ENCODE measurements around the gene IQSEC1. TPM values are rescaled to one million over a fixed set of nuclear protein-coding genes. Genes with fewer than 3 reads are reported as not detected.

The IQSEC1 gene
- total and polyA plus RNA-seq, 2 experiments from 2014 or later: 8.0 to 51.9 TPM

GRCh38 chr3:13032206-13032605 is 41.0 kb downstream of the IQSEC1 start:
- Histone ChIP-seq H3F3A (replicated peaks; ENCODE audit: low read depth) (no peaks in the 10 kb centered on the region), H3K27me3 (ENCODE audit: insufficient read depth) (no peaks in the 10 kb centered on the region), H3K4me1 (ENCODE audit: insufficient read depth) (no peaks in the 10 kb centered on the region), H3K4me3 (no peak overlapping the region), H3K9me2 (ENCODE audit: insufficient read depth) (no peaks in the 10 kb centered on the region), H2AFZ (no peak overlapping the region), H3K36me3 (ENCODE audit: insufficient read depth) (no peaks in the 10 kb centered on the region), H3K27ac (ENCODE audit: low read depth) (no peak overlapping the region), H4K20me1 (replicated peaks; ENCODE audit: insufficient read depth) (no peaks in the 10 kb centered on the region), H3K4me2 (no peak overlapping the region), H3K79me2 (replicated peaks; ENCODE audit: insufficient read depth) (no peaks in the 10 kb centered on the region)
- no peak for DNase-seq (ENCODE audit: low spot score)
- Mint-ChIP-seq H3K36me3 (ENCODE audit: low read depth) (no peaks in the 10 kb centered on the region), H3K4me3 (no peak overlapping the region), H3K27me3 (ENCODE audit: insufficient read depth, low read depth, poor library complexity) (peaks cover 12% of the 10 kb centered on the region), H3K27ac (no peak overlapping the region), H3K4me1 (peaks cover 10% of the 10 kb centered on the region), H3K9me3 (no peaks in the 10 kb centered on the region)
- no peak for TF ChIP-seq JUNB (IDR thresholded peaks at IDR 0.05; ENCODE audit: unreplicated experiment)
- no peak for TF ChIP-seq ZNF331 (CRISPR knock-in tag; IDR thresholded peaks at IDR 0.05; ENCODE audit: low read depth)
- no peak for TF ChIP-seq POLR2AphosphoS5 (IDR thresholded peaks at IDR 0.05; ENCODE audit: low read depth)
- TF ChIP-seq STAT1 (IDR thresholded peaks at IDR 0.05; ENCODE audit: unreplicated experiment): no peak
- no peak for TF ChIP-seq EZH2 (IDR thresholded peaks at IDR 0.05; ENCODE audit: low read depth, unreplicated experiment)
- no peak for TF ChIP-seq CTCF (conservative IDR thresholded peaks at IDR 0.05; ENCODE audit: low read depth in 2 of 2)
- no peak for TF ChIP-seq NANOG (IDR thresholded peaks at IDR 0.05; ENCODE audit: borderline replicate concordance)
- TF ChIP-seq ZNF462 (CRISPR knock-in tag; IDR thresholded peaks at IDR 0.05): no peak
- TF ChIP-seq ZNF114 (CRISPR knock-in tag; IDR thresholded peaks at IDR 0.05): no peak
- no peak for TF ChIP-seq CREB1 (CRISPR knock-in tag; IDR thresholded peaks at IDR 0.05; ENCODE audit: low read depth)
- no peak for TF ChIP-seq ETS1 (IDR thresholded peaks at IDR 0.05)
- no peak for TF ChIP-seq REST (IDR thresholded peaks at IDR 0.05; ENCODE audit: unreplicated experiment)
- TF ChIP-seq EZH2phosphoT487 (IDR thresholded peaks at IDR 0.05; ENCODE audit: unreplicated experiment): no peak
- ATAC-seq: no peak
